Gastroesophageal sphincter (tissue), 4 donors: ENCODE data around the gene KLHDC7A. TPM values are rescaled to one million over a fixed set of nuclear protein-coding genes. Genes with fewer than 3 reads are reported as not detected.

Source experiments
- ATAC-seq: fragments of 150-250 bp; one replicate; pipeline ENCODE4 v1.9.1; 2016; ENCODE audit warnings: mild to moderate bottlenecking, moderate library complexity
- H3K27ac ChIP-seq, 4 donors: fragments of 200-600 bp; sonication (generic) in 3 of 4; 1 replicate in 3 of 4; 2 replicates in 1 of 4; pipeline ENCODE4 v1.5.1; 2016 to 2019
- H3K27me3 ChIP-seq: fragments of 200-600 bp; sonication (generic); one replicate; pipeline ENCODE4 v1.5.1; 2019
- H3K36me3 ChIP-seq, 2 donors: fragments of 200-600 bp; sonication (generic); one replicate each; pipeline ENCODE4 v1.5.1; 2019; ENCODE audit warnings: control low read depth in 1 of 2
- H3K4me1 ChIP-seq, 3 donors: fragments of 200-600 bp; sonication (generic); 1 replicate in 2 of 3; 2 replicates in 1 of 3; pipeline ENCODE4 v1.5.1; 2016 to 2019; ENCODE audit warnings: control low read depth in 2 of 3
- H3K4me3 ChIP-seq, 2 donors: fragments of 200-600 bp; sonication (generic); one replicate each; pipeline ENCODE4 v1.5.1; 2019; ENCODE audit warnings: mild to moderate bottlenecking in 1 of 2, moderate library complexity in 1 of 2
- H3K9me3 ChIP-seq, 3 donors: fragments of 200-600 bp; sonication (generic); one replicate each; pipeline ENCODE4 v1.5.1; 2017 to 2019; ENCODE audit warnings: control low read depth in 2 of 3
- CTCF ChIP-seq, 4 experiments: fragments of 200-600 bp in 2 of 4; fragments of 450-650 bp in 2 of 4; sonication (generic) in 1 of 4; IDR thresholded peaks; one replicate each; pipeline ENCODE4 v1.5.1; 2017 to 2019; ENCODE audit warnings: antibody characterized with exemption in 4 of 4, mild to moderate bottlenecking in 2 of 4, moderate library complexity in 2 of 4
- EP300 ChIP-seq: sonication (generic); formaldehyde crosslinking; IDR thresholded peaks from one replicate; pipeline ENCODE4 v1.6.1; 2017; ENCODE audit warnings: antibody characterized with exemption, mild to moderate bottlenecking
- POLR2A ChIP-seq, 2 donors: fragments of 450-650 bp; IDR thresholded peaks; one replicate each; pipeline ENCODE4 v1.6.1; 2017; ENCODE audit warnings: antibody characterized with exemption in 2 of 2, mild to moderate bottlenecking in 2 of 2, moderate library complexity in 1 of 2
- POLR2AphosphoS5 ChIP-seq: sonication (generic); formaldehyde crosslinking; IDR thresholded peaks from one replicate; pipeline ENCODE4 v1.6.1; 2017; ENCODE audit warnings: antibody characterized with exemption
- WGBS, 2 donors: methylation state at CpG; one replicate each; pipeline ENCODE4 v1.1.5; 2018; ENCODE audit warnings: low coverage in 1 of 2; 5-methylcytosine and 5-hydroxymethylcytosine counted together
- total RNA-seq, 4 donors: library from RNA; depleted of rRNA; stranded (reverse); fragments of >200 nt; gene quantifications; one replicate each; pipeline ENCODE4 v1.1.0, GENCODE V29; 2016

The KLHDC7A gene
- total RNA-seq, 4 donors from 2014 or later, result 0.22 TPM; not detected in 3

GRCh38 chr1:18515120-18515667 lies 34.5 kb downstream of the KLHDC7A start:
- ATAC-seq, result no peak
- Histone ChIP-seq H3K9me3 (peaks cover 0 to 32% (median 0%) of the 10 kb centered on the region in 3 donors), H3K27me3 (peaks cover 21% of the 10 kb centered on the region), H3K4me1 (no peaks in the 10 kb centered on the region), H3K36me3 (no peaks in the 10 kb centered on the region), H3K27ac (no peak overlapping the region), H3K4me3 (no peak overlapping the region)
- TF ChIP-seq POLR2AphosphoS5 (no peak), EP300 (no peak)
- 60 to 70% methylated on average over 1 of the region's 1 CpG for WGBS, 2 donors

GRCh38 chr1:18516473-18516872 lies 35.7 kb downstream of the KLHDC7A start:
- ATAC-seq, result no peak
- Histone ChIP-seq H3K36me3 (no peaks in the 10 kb centered on the region), H3K27me3 (peaks cover 20% of the 10 kb centered on the region), H3K4me1 (no peaks in the 10 kb centered on the region), H3K27ac (no peak overlapping the region), H3K4me3 (no peak overlapping the region), H3K9me3 (peaks cover 0 to 32% (median 0%) of the 10 kb centered on the region in 3 donors)
- WGBS, 2 donors, result 56 to 74% methylated on average over 1 of the region's 1 CpG
- no peak for TF ChIP-seq CTCF (IDR thresholded peaks at IDR 0.05)
- TF ChIP-seq EP300, result no peak
- no peak for TF ChIP-seq POLR2AphosphoS5
- no peak for TF ChIP-seq POLR2A (IDR thresholded peaks at IDR 0.05)

GRCh38 chr1:18526436-18527275 lies 45.9 kb downstream of the KLHDC7A start:
- Histone ChIP-seq H3K4me1 (no peaks in the 10 kb centered on the region), H3K36me3 (no peaks in the 10 kb centered on the region), H3K4me3 (no peak overlapping the region), H3K27me3 (peaks cover 64% of the 10 kb centered on the region), H3K27ac (no peak overlapping the region), H3K9me3 (no peaks in the 10 kb centered on the region)
- 66 to 77% methylated on average over 5 of the region's 6 CpGs for WGBS, 2 donors
- no peak for ATAC-seq
- TF ChIP-seq CTCF (IDR thresholded peaks at IDR 0.05) (no peak), EP300 (no peak), POLR2AphosphoS5 (no peak), POLR2A (IDR thresholded peaks at IDR 0.05) (no peak)

- ATAC-seq, result no peak
- WGBS, 2 donors, result 86 to 92% methylated on average over 2 of the region's 4 CpGs
- Histone ChIP-seq H3K4me1 (no peaks in the 10 kb centered on the region), H3K27ac (no peak overlapping the region), H3K27me3 (peaks cover 69% of the 10 kb centered on the region), H3K9me3 (no peaks in the 10 kb centered on the region), H3K4me3 (no peak overlapping the region), H3K36me3 (no peaks in the 10 kb centered on the region)
- TF ChIP-seq POLR2A (IDR thresholded peaks at IDR 0.05) (no peak), CTCF (IDR thresholded peaks at IDR 0.05) (no peak), EP300 (no peak), POLR2AphosphoS5 (no peak)
Measured at GRCh38 chr1:18527514-18527913, 46.8 kb downstream of the KLHDC7A start.

- 100% methylated on average over 2 of the region's 5 CpGs; no CpG with 5 or more reads in 1 of the 2 donors for WGBS, 2 donors
- H3K4me3 ChIP-seq, result no peak overlapping the region
- TF ChIP-seq POLR2A (IDR thresholded peaks at IDR 0.05) (no peak), POLR2AphosphoS5 (no peak), EP300 (no peak), CTCF (IDR thresholded peaks at IDR 0.05) (no peak)
- ATAC-seq, result no peak
- H3K36me3 ChIP-seq, result no peaks in the 10 kb centered on the region
- no peaks in the 10 kb centered on the region for H3K4me1 ChIP-seq
- no peaks in the 10 kb centered on the region for H3K9me3 ChIP-seq
- H3K27ac ChIP-seq, result no peak overlapping the region
- H3K27me3 ChIP-seq, result peaks cover 69% of the 10 kb centered on the region
Measured at GRCh38 chr1:18527921-18528320, 47.2 kb downstream of the KLHDC7A start.
